ENCODE results near the gene IL2RG.
A peak's percentile ranks its signal among the peaks of the same experiment; 100 is the strongest.

IL2RG gene

GRCh38 chrX:71107762-71108360 is 3.5 kb downstream of the IL2RG start:
- peak in 1 of 2 experiments; percentile 24 for DNase-seq

- DNase-seq: no peak
Observed at GRCh38 chrX:71107245-71107644, 4.1 kb downstream of the IL2RG start.

GRCh38 chrX:71106427-71106826 is 5.0 kb downstream of the IL2RG start, which contains the start of gene CXorf65:
Gene CXorf65 (minus strand): TSS chrX:71106740. CDS start chrX:71106556, 184 bp downstream.
- peak in 1 of 2 experiments; percentile 30 for DNase-seq

GRCh38 chrX:71105628-71106027 is 5.7 kb downstream of the IL2RG start:
- no peak for DNase-seq

- peak in 1 of 2 experiments; percentile 65 for DNase-seq
Observed at GRCh38 chrX:71103110-71103983, 8.0 kb downstream of the IL2RG start.

- no peak for DNase-seq
Observed at GRCh38 chrX:71102292-71102691, 9.1 kb downstream of the IL2RG start.

- DNase-seq: no peak
Observed at GRCh38 chrX:71100581-71101505, 10.5 kb downstream of the IL2RG start.

GRCh38 chrX:71099736-71100135 is 11.6 kb downstream of the IL2RG start:
- DNase-seq: no peak

- DNase-seq: no peak
Observed at GRCh38 chrX:71098951-71099506, 12.3 kb downstream of the IL2RG start.

- peak; percentile 66 to 75 for DNase-seq
Observed at GRCh38 chrX:71098302-71098701, 13.1 kb downstream of the IL2RG start.

- DNase-seq: no peak
Observed at GRCh38 chrX:71096760-71097032, 14.7 kb downstream of the IL2RG start.

- no peak for DNase-seq
Observed at GRCh38 chrX:71095981-71096759, 15.2 kb downstream of the IL2RG start.

- peak; percentile 80 to 87 for DNase-seq
Observed at GRCh38 chrX:71095555-71095980, 15.8 kb downstream of the IL2RG start, which contains the start of gene FOXO4. Gene FOXO4 (plus strand): TSS chrX:71095851. CDS start chrX:71096529, 678 bp downstream.

GRCh38 chrX:71095033-71095432 is 16.3 kb downstream of the IL2RG start:
- no peak for DNase-seq

- no peak for DNase-seq
Observed at GRCh38 chrX:71091263-71091662, 20.1 kb downstream of the IL2RG start.

GRCh38 chrX:71085900-71086299 is 25.5 kb downstream of the IL2RG start:
- no peak for DNase-seq

- DNase-seq: no peak
Observed at GRCh38 chrX:71082822-71083221, 28.6 kb downstream of the IL2RG start.

GRCh38 chrX:71082124-71082647 is 29.2 kb downstream of the IL2RG start:
- DNase-seq: no peak

GRCh38 chrX:71081330-71082123 is 29.9 kb downstream of the IL2RG start:
- no peak for DNase-seq

- no peak for DNase-seq
Observed at GRCh38 chrX:71070531-71070930, 40.8 kb downstream of the IL2RG start.
